DMS79 treated with DMSO at 0.1 percent for 48 hours (cell line): Measurements from ENCODE around the gene ATG5.
"Not testable (repeated sequence)": the region's sequence is repeated elsewhere in the genome, so short reads cannot be mapped to it uniquely, and the experiment has no call there.

ENCODE experiments used
- DNase-seq: peaks from one replicate; lab custom pipeline; 2025; lab: John Stamatoyannopoulos, UW

The ATG5 gene

GRCh38 chr6:106309766-106310373 is 15.7 kb downstream of the ATG5 start:
- DNase-seq: no peak

- DNase-seq: no peak
These were observed 16.6 kb downstream of the ATG5 start for GRCh38 chr6:106308985-106309384.

GRCh38 chr6:106305740-106306139 is 19.8 kb downstream of the ATG5 start:
- no peak for DNase-seq

- DNase-seq: no peak
These were observed 24.6 kb downstream of the ATG5 start for GRCh38 chr6:106300944-106301343.

- no peak for DNase-seq
These were observed 25.4 kb downstream of the ATG5 start for GRCh38 chr6:106300020-106300780.

- no peak for DNase-seq
These were observed 32.4 kb downstream of the ATG5 start for GRCh38 chr6:106293116-106293515.

- DNase-seq: no peak
These were observed 34.6 kb downstream of the ATG5 start for GRCh38 chr6:106290954-106291353.

GRCh38 chr6:106290032-106290431 is 35.5 kb downstream of the ATG5 start:
- no peak for DNase-seq

GRCh38 chr6:106287215-106287614 is 38.3 kb downstream of the ATG5 start:
- DNase-seq: no peak

GRCh38 chr6:106286746-106287145 is 38.8 kb downstream of the ATG5 start:
- DNase-seq: no peak

GRCh38 chr6:106283481-106283880 is 42.1 kb downstream of the ATG5 start:
- DNase-seq: no peak

GRCh38 chr6:106281661-106282060 is 43.9 kb downstream of the ATG5 start:
- DNase-seq: no peak

GRCh38 chr6:106281088-106281487 is 44.5 kb downstream of the ATG5 start:
- DNase-seq: no peak

GRCh38 chr6:106279179-106279578 is 46.4 kb downstream of the ATG5 start:
- no peak for DNase-seq

GRCh38 chr6:106275692-106276091 is 49.9 kb downstream of the ATG5 start:
- no peak for DNase-seq

GRCh38 chr6:106273087-106273486 is 52.5 kb downstream of the ATG5 start:
- no peak for DNase-seq

- no peak for DNase-seq
These were observed 53.3 kb downstream of the ATG5 start for GRCh38 chr6:106272287-106272686.

- DNase-seq: no peak
These were observed 55.1 kb downstream of the ATG5 start for GRCh38 chr6:106270414-106270813.

GRCh38 chr6:106269268-106269919 is 56.2 kb downstream of the ATG5 start:
- DNase-seq: not testable (repeated sequence)

- not testable (repeated sequence) for DNase-seq
These were observed 57.1 kb downstream of the ATG5 start for GRCh38 chr6:106268500-106268899.

GRCh38 chr6:106264433-106264832 is 61.1 kb downstream of the ATG5 start:
- DNase-seq: not testable (repeated sequence)

GRCh38 chr6:106259748-106260147 is 65.8 kb downstream of the ATG5 start:
- DNase-seq: not testable (repeated sequence)

GRCh38 chr6:106258726-106259125 is 66.8 kb downstream of the ATG5 start:
- no peak for DNase-seq
